ENCODE data around the gene NSUN4.

GRCh38 chr1:46301808-46302640 lies 38.6 kb upstream of the NSUN4 start:
- TF ChIP-seq CTCF (IDR thresholded peaks at IDR 0.05; ENCODE audit: low read length) (peak; percentile 44), EZH2 (IDR thresholded peaks at IDR 0.05; ENCODE audit: borderline replicate concordance, low read length) (no peak)

Data from OCI-LY1 (cell line).